ENCODE results near the gene TEX52.

TEX52 gene

DNA sequence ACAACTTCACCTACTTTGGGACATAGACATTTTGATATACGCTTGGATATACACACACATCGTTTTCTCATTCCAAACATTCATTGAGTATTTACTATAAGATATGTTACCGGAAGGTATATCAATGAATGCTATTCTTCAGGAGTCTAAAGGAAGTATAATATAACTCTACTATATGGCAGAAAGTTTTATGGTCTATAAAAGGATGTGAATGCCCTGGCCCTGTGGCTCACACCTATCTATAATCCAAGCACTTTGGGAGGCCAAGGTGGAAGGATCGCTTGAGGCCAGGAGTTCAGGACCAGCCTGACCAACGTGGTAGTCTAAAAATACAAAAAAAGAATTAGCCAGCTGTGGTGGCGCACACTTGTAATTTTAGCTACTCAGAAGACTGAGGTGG, 27.6 kb downstream of the TEX52 start:
- DNase-seq (ENCODE audit: extremely low read depth, low read depth): no peak
- TF ChIP-seq, protein P1, sequence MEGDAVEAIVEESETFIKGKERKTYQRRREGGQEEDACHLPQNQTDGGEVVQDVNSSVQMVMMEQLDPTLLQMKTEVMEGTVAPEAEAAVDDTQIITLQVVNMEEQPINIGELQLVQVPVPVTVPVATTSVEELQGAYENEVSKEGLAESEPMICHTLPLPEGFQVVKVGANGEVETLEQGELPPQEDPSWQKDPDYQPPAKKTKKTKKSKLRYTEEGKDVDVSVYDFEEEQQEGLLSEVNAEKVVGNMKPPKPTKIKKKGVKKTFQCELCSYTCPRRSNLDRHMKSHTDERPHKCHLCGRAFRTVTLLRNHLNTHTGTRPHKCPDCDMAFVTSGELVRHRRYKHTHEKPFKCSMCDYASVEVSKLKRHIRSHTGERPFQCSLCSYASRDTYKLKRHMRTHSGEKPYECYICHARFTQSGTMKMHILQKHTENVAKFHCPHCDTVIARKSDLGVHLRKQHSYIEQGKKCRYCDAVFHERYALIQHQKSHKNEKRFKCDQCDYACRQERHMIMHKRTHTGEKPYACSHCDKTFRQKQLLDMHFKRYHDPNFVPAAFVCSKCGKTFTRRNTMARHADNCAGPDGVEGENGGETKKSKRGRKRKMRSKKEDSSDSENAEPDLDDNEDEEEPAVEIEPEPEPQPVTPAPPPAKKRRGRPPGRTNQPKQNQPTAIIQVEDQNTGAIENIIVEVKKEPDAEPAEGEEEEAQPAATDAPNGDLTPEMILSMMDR (IDR thresholded peaks at IDR 0.05; ENCODE audit: low read depth, low read length): no peak

DNA sequence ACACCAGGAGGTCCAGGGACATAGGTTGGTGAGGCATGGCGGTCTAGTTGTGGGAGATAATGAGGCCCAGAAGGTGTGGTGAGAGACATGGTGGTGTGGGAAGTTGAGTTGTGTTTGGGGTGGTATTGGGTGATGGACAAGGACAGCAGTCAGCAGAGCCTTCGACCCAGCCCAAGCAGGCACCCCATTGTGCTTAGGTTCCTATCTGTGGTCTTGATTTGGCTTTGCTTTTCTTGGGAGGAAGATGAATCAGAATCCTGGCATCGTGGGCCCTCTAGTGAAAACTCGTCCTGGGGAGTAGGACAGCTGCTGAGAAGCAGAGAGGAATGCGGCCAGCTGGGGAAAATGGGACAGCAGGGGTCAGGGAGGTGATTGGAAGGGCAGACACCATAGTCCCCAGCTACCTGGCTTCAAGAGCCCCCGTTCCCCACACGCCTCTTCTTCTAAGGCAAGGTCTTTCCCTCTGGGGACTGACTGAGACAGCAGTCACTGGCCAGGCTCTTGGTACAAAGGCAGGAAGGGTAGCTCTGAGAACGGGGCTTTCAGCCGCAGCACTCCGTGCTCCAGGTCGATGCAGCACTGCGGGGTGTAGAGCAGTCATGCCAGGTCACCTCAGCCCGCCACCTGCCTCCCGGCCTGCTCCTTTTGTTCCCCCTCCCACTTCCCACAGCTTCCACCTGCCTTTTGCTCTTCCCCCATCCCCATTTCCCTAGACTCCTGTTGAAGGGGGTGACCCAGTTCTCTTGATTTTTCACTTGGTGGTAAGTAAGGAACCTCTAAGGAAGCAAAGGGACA, 29.9 kb downstream of the TEX52 start:
- TF ChIP-seq, protein P1 (IDR thresholded peaks at IDR 0.05; ENCODE audit: low read depth, low read length): no peak
- no peak for DNase-seq (ENCODE audit: extremely low read depth, low read depth)

DNA sequence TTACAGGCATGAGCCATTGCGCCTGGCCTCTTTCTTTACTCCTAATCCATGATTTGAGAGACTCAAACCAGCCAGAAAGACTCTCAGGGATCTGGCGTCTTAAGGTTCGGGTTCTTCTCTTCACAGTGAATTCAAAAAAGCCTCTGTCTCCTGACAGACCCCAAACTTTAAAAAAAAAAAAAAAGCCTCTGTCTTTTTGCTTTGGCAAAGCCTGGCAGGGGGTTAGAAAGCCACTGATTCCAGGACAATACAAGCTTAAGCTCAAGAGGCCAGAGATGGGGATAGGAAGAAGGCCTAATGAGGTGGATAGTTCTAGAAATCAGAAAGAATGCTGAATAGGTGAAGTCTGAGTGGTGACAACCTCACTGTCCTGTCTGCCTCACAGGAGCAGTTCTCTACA, 30.8 kb downstream of the TEX52 start:
- DNase-seq (ENCODE audit: extremely low read depth, low read depth): no peak
- TF ChIP-seq, protein P1 (IDR thresholded peaks at IDR 0.05; ENCODE audit: low read depth, low read length): no peak

DNA sequence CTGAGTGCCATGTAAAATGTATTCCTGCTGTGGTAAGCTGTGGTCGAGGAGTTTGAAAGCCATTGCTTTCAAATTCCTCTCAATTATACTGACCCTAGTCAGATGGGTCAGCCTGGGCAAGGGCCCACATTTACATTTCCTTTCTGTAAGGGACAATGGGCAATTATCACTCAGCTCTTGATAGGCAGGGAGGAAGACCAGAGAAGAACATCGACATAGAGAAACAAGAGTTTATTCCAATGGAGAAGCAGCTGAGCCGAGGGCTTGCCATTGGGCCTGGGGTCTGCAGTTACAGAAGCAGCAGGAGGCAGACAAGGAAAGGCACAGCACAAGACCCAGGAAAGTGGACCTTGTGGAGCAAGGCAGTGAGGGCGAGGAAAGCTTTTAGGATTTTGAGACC, 31.7 kb downstream of the TEX52 start:
- DNase-seq (ENCODE audit: extremely low read depth, low read depth): no peak
- TF ChIP-seq, protein P1 (IDR thresholded peaks at IDR 0.05; ENCODE audit: low read depth, low read length): no peak

DNA sequence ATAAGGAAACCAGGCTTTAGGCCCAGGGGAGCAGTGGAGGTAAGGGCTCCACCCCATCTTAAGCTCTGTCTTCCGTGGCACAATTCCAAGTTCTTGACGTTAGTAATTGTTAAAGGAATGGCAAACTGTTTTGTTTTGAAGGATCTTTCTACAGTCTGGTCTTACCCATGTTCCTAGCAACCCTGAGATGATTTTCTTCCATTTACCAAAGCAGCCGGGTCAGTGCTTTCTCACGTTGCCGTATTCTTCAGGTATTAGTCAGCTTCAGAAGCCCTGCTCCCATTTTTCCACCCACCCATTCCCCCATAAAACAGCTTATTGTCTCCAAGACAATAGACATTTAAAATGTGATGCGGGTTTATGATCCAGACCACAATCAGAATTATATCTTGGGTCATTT, 32.3 kb downstream of the TEX52 start:
- no peak for DNase-seq (ENCODE audit: extremely low read depth, low read depth)
- TF ChIP-seq, protein P1 (IDR thresholded peaks at IDR 0.05; ENCODE audit: low read depth, low read length): no peak

DNA sequence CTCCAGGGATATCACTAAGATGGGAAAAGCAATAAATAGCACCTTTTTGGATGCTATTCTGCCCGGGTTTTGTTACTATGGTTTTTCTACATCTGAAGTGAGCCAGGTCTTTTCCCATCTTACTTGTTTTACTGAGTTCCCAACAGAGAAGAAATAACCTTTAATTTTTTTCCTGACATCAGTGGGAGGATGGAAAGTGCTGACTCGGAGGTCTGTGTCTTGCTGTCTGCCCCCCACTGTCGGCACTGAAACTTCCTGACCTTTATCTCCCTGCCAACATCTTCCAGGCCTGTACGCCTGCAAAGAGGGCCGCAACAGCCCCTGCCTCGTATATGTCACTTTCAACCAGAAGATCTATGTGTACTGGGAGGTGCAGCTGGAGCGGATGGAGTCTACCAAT, 33.4 kb downstream of the TEX52 start:
- DNase-seq (ENCODE audit: extremely low read depth, low read depth): no peak
- TF ChIP-seq, protein P1 (IDR thresholded peaks at IDR 0.05; ENCODE audit: low read depth, low read length): no peak

DNA sequence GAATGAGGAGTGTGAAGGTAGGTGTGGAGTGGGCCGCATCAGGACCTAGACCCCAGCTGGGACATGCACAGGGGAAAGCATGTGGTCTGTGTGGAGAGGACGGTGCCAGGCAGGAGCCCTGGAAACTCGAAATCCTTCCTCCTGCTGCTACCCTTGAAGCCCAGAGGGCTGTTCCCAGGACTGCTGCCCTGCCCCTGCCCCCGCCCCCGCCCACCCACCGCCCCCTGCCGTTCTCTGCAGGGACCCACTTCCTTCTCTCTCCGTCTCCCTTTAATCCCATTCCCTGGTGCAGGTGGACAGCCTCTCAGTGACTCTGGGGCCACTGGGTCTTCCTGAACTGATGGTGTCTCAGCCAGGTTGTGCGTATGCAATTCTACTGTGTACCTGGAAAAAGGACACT, 36.4 kb downstream of the TEX52 start:
- TF ChIP-seq, protein P1 (IDR thresholded peaks at IDR 0.05; ENCODE audit: low read depth, low read length): no peak
- no peak for DNase-seq (ENCODE audit: extremely low read depth, low read depth)
